NCI-H1105 treated with DMSO at 0.1 percent for 48 hours (cell line): Measurements from ENCODE around the gene PAFAH1B2.

ENCODE experiments used
- DNase-seq: peaks from one replicate; lab custom pipeline; 2025; lab: John Stamatoyannopoulos, UW

Gene PAFAH1B2

GRCh38 chr11:117188620-117189081 lies 44.6 kb downstream of the PAFAH1B2 start:
- no peak for DNase-seq

GRCh38 chr11:117189191-117189940 lies 45.3 kb downstream of the PAFAH1B2 start:
- no peak for DNase-seq

- DNase-seq: no peak
Measured at GRCh38 chr11:117189941-117190544, 46.0 kb downstream of the PAFAH1B2 start.

GRCh38 chr11:117191680-117192400 lies 47.8 kb downstream of the PAFAH1B2 start:
- no peak for DNase-seq

GRCh38 chr11:117192401-117192875 lies 48.4 kb downstream of the PAFAH1B2 start:
- DNase-seq: no peak

- DNase-seq: no peak
Measured at GRCh38 chr11:117193130-117194020, 49.3 kb downstream of the PAFAH1B2 start.

GRCh38 chr11:117194267-117194666 lies 50.2 kb downstream of the PAFAH1B2 start:
- no peak for DNase-seq

GRCh38 chr11:117195258-117195657 lies 51.2 kb downstream of the PAFAH1B2 start:
- no peak for DNase-seq

GRCh38 chr11:117195761-117196160 lies 51.7 kb downstream of the PAFAH1B2 start:
- DNase-seq: no peak

- DNase-seq: no peak
Measured at GRCh38 chr11:117197006-117197405, 52.9 kb downstream of the PAFAH1B2 start.

GRCh38 chr11:117197516-117198456 lies 53.7 kb downstream of the PAFAH1B2 start:
- DNase-seq: no peak

- no peak for DNase-seq
Measured at GRCh38 chr11:117198613-117199012, 54.5 kb downstream of the PAFAH1B2 start.

- no peak for DNase-seq
Measured at GRCh38 chr11:117199053-117199915, 55.2 kb downstream of the PAFAH1B2 start, which contains the start of gene TAGLN. Gene TAGLN, plus strand, starts transcription at chr11:117199370. Its CDS starts 3,644 bp downstream, at chr11:117203014.

- DNase-seq: no peak
Measured at GRCh38 chr11:117199916-117200812, 56.1 kb downstream of the PAFAH1B2 start.

GRCh38 chr11:117200813-117201657 lies 56.9 kb downstream of the PAFAH1B2 start:
- no peak for DNase-seq

- DNase-seq: no peak
Measured at GRCh38 chr11:117201658-117202305, 57.7 kb downstream of the PAFAH1B2 start.
